Neural cell (in vitro differentiated cells): ENCODE measurements around the gene SCO1. TPM values are rescaled to one million over a fixed set of nuclear protein-coding genes. Genes with fewer than 3 reads are reported as not detected.

Experiments
- H2AFZ ChIP-seq: fragments of 200-600, 300-800 bp; sonication (generic), shearing (Covaris generic); 2 replicates; pipeline ENCODE4 v1.6.0; 2014; ENCODE audit warnings: low read depth, mild to moderate bottlenecking, antibody characterized with exemption, low read length, moderate library complexity
- H3F3A ChIP-seq: fragments of 200-600 bp; shearing (Covaris generic); 2 replicates; pipeline ENCODE4 v1.6.1; 2016; ENCODE audit warnings: mild to moderate bottlenecking, moderate library complexity, mixed read lengths, antibody characterized with exemption, low read length; ENCODE audit not compliant: insufficient read depth, poor library complexity, severe bottlenecking
- H3K27ac ChIP-seq: fragments of 200-600, 300-800 bp; sonication (generic), shearing (Covaris generic); 2 replicates; pipeline ENCODE4 v1.5.1; 2014; ENCODE audit warnings: mild to moderate bottlenecking, low read length, moderate library complexity
- H3K27me3 ChIP-seq: fragments of 300-800, 200-600 bp; sonication (generic), shearing (Covaris generic); 2 replicates; pipeline ENCODE4 v1.6.0; 2014; ENCODE audit warnings: mild to moderate bottlenecking, low read depth, low read length, moderate library complexity; ENCODE audit not compliant: insufficient read depth
- H3K36me3 ChIP-seq: fragments of 300-800, 200-600 bp; sonication (generic), shearing (Covaris generic); 2 replicates; pipeline ENCODE4 v1.5.1; 2014; ENCODE audit warnings: mild to moderate bottlenecking, antibody characterized with exemption, low read length, moderate library complexity; ENCODE audit not compliant: insufficient read depth
- H3K4me2 ChIP-seq: fragments of 300-800, 200-600 bp; sonication (generic), shearing (Covaris generic); 2 replicates; pipeline ENCODE4 v1.6.0; 2014; ENCODE audit warnings: mild to moderate bottlenecking, low read length
- H3K4me3 ChIP-seq: fragments of 300-800, 200-600 bp; sonication (generic), shearing (Covaris generic); 2 replicates; pipeline ENCODE4 v1.5.1; 2014; ENCODE audit warnings: mild to moderate bottlenecking, low read length, moderate library complexity
- H3K79me2 ChIP-seq: fragments of 200-600 bp; shearing (Covaris generic); replicated peaks from 2 replicates; pipeline ENCODE4 v1.6.0; 2014; ENCODE audit warnings: mild to moderate bottlenecking, low read length, moderate library complexity; ENCODE audit not compliant: insufficient read depth
- H3K9ac ChIP-seq: fragments of 300-800, 200-600 bp; sonication (generic), shearing (Covaris generic); 2 replicates; pipeline ENCODE4 v1.6.1; 2016; ENCODE audit warnings: mild to moderate bottlenecking, low read length, mixed read lengths
- H3K9me2 ChIP-seq: fragments of 200-600 bp; shearing (Covaris generic); 2 replicates; pipeline ENCODE4 v1.6.1; 2016; ENCODE audit warnings: mild to moderate bottlenecking, low read length, mixed read lengths; ENCODE audit not compliant: insufficient read depth
- H3K9me3 ChIP-seq: fragments of 200-600, 300-800 bp; sonication (generic), shearing (Covaris generic); 2 replicates; pipeline ENCODE4 v1.6.1; 2016; ENCODE audit warnings: mild to moderate bottlenecking, mixed run types, low read length, moderate library complexity, mixed read lengths
- H4K20me1 ChIP-seq: fragments of 200-600 bp; shearing (Covaris generic); 2 replicates; pipeline ENCODE4 v1.6.1; 2016; ENCODE audit warnings: mild to moderate bottlenecking, mixed run types; ENCODE audit not compliant: insufficient read depth
- CTCF ChIP-seq: fragments of 450-650 bp; IDR thresholded peaks from 2 replicates; pipeline ENCODE4 v1.5.1; 2014; ENCODE audit warnings: antibody characterized with exemption, mild to moderate bottlenecking, moderate library complexity; ENCODE audit not compliant: poor library complexity, severe bottlenecking
- EP300 ChIP-seq: fragments of 450-650 bp; conservative IDR thresholded peaks from 2 replicates; pipeline ENCODE4 v1.6.1; 2014; ENCODE audit warnings: antibody characterized with exemption, mild to moderate bottlenecking, moderate library complexity; ENCODE audit not compliant: poor library complexity, severe bottlenecking
- EZH2 ChIP-seq: fragments of 200-600, 300-800 bp; shearing (Covaris generic), sonication (generic); IDR thresholded peaks from 2 replicates; pipeline ENCODE4 v1.6.1; 2014; ENCODE audit warnings: antibody characterized with exemption, low read length, borderline replicate concordance, mild to moderate bottlenecking; ENCODE audit not compliant: insufficient read depth, poor library complexity, severe bottlenecking
- MXI1 ChIP-seq: fragments of 450-650 bp; conservative IDR thresholded peaks from 2 replicates; pipeline ENCODE4 v1.6.1; 2014; ENCODE audit warnings: antibody characterized with exemption, mild to moderate bottlenecking; ENCODE audit not compliant: poor library complexity, severe bottlenecking
- POLR2AphosphoS5 ChIP-seq: IDR thresholded peaks from 2 replicates; pipeline ENCODE4 v1.6.1; 2012
- RAD21 ChIP-seq: fragments of 450-650 bp; conservative IDR thresholded peaks from 2 replicates; pipeline ENCODE4 v1.6.1; 2014; ENCODE audit warnings: antibody characterized with exemption, mild to moderate bottlenecking, moderate library complexity
- REST ChIP-seq: IDR thresholded peaks from 2 replicates; pipeline ENCODE4 v1.6.1; 2012; ENCODE audit warnings: borderline replicate concordance
- SMC3 ChIP-seq: fragments of 450-650 bp; conservative IDR thresholded peaks from 2 replicates; pipeline ENCODE4 v1.6.1; 2014; ENCODE audit warnings: antibody characterized with exemption, mild to moderate bottlenecking, moderate library complexity; ENCODE audit not compliant: poor library complexity
- TAF1 ChIP-seq: IDR thresholded peaks from 2 replicates; pipeline ENCODE4 v1.6.1; 2012; ENCODE audit warnings: low read depth
- polyA plus RNA-seq: library from polyadenylated mRNA; depleted of rRNA; stranded (reverse); fragments of >200 nt; gene quantifications from 2 replicates; pipeline ENCODE4 v1.2.3, GENCODE V29; 2014

The SCO1 gene
- polyA plus RNA-seq, 1 donor from 2014 or later = 28.8 TPM

GRCh38 chr17:10687499-10687898 lies 9.8 kb downstream of the SCO1 start:
- no peaks in the 10 kb centered on the region for H3K9me3 ChIP-seq
- H4K20me1 ChIP-seq = no peaks in the 10 kb centered on the region
- no peaks in the 10 kb centered on the region for H3K27me3 ChIP-seq
- no peak overlapping the region for H3K27ac ChIP-seq
- H3K36me3 ChIP-seq = peaks cover 14% of the 10 kb centered on the region
- TF ChIP-seq EZH2 = no peak
- no peak for TF ChIP-seq CTCF
- TF ChIP-seq REST = no peak
- no peak for TF ChIP-seq RAD21
- TF ChIP-seq SMC3 = no peak
- TF ChIP-seq EP300 = no peak
- TF ChIP-seq POLR2AphosphoS5 = no peak
- TF ChIP-seq MXI1 = no peak
- no peak for TF ChIP-seq TAF1
- H3K79me2 ChIP-seq = peaks cover 5% of the 10 kb centered on the region
- H3K4me3 ChIP-seq = no peak overlapping the region
- no peak overlapping the region for H3K9ac ChIP-seq
- H3K9me2 ChIP-seq = no peaks in the 10 kb centered on the region
- H3K4me2 ChIP-seq = no peak overlapping the region
- no peaks in the 10 kb centered on the region for H3F3A ChIP-seq
- H2AFZ ChIP-seq = no peak overlapping the region

GRCh38 chr17:10683853-10684252 lies 13.5 kb downstream of the SCO1 start:
- no peaks in the 10 kb centered on the region for H3F3A ChIP-seq
- no peak overlapping the region for H3K4me3 ChIP-seq
- H4K20me1 ChIP-seq = no peaks in the 10 kb centered on the region
- no peak overlapping the region for H3K4me2 ChIP-seq
- no peaks in the 10 kb centered on the region for H3K27me3 ChIP-seq
- no peaks in the 10 kb centered on the region for H3K79me2 ChIP-seq
- peak; percentile 60 for TF ChIP-seq CTCF
- TF ChIP-seq SMC3 = peak; percentile 49
- TF ChIP-seq REST = no peak
- TF ChIP-seq POLR2AphosphoS5 = no peak
- no peak for TF ChIP-seq TAF1
- no peak for TF ChIP-seq EP300
- TF ChIP-seq RAD21 = peak; percentile 39
- no peak for TF ChIP-seq MXI1
- TF ChIP-seq EZH2 = no peak
- no peak overlapping the region for H3K9ac ChIP-seq
- no peaks in the 10 kb centered on the region for H3K9me2 ChIP-seq
- no peaks in the 10 kb centered on the region for H3K9me3 ChIP-seq
- H2AFZ ChIP-seq = no peak overlapping the region
- no peak overlapping the region for H3K27ac ChIP-seq
- peaks cover 5% of the 10 kb centered on the region for H3K36me3 ChIP-seq
